Stomach (tissue), 4 donors: ENCODE measurements around the gene NVL.

ENCODE experiments used
- POLR2A ChIP-seq, 4 donors: fragments of 450-650 bp; IDR thresholded peaks; one replicate each; pipeline ENCODE4 v1.6.1; 2016; ENCODE audit warnings: antibody characterized with exemption in 4 of 4, control low read depth in 2 of 4, mild to moderate bottlenecking in 1 of 4, moderate library complexity in 1 of 4
- TF ChIP-seq, protein P1 (sequence below), 7 experiments: fragments of 450-650 bp in 4 of 7; fragments of 200-600 bp in 3 of 7; sonication (generic) in 3 of 7; IDR thresholded peaks; one replicate each; pipeline ENCODE4 v1.5.1; 2016 to 2019; ENCODE audit warnings: antibody characterized with exemption in 7 of 7, control low read depth in 2 of 7, mild to moderate bottlenecking in 1 of 7

DNA sequence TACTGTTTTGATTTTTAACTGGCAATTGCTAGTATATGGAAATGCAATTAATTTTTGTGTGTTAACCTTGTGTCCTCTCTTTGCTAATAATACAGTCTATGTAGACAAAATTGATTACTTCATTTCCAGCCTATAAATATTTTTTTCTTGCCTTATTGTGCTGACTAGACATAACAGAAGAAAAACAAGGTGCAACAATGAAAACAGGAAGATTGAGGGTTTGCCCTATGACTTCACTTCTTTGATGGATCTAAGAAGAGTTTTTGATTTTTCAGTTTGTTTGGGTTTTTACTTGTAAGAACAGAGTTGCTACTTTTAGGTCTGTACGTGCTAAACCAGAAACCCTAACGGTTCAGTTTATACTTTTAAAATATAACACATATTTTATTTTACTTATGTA is 18.2 kb upstream of the NVL start:
- no peak for TF ChIP-seq POLR2A (IDR thresholded peaks at IDR 0.05)
- TF ChIP-seq, protein P1, sequence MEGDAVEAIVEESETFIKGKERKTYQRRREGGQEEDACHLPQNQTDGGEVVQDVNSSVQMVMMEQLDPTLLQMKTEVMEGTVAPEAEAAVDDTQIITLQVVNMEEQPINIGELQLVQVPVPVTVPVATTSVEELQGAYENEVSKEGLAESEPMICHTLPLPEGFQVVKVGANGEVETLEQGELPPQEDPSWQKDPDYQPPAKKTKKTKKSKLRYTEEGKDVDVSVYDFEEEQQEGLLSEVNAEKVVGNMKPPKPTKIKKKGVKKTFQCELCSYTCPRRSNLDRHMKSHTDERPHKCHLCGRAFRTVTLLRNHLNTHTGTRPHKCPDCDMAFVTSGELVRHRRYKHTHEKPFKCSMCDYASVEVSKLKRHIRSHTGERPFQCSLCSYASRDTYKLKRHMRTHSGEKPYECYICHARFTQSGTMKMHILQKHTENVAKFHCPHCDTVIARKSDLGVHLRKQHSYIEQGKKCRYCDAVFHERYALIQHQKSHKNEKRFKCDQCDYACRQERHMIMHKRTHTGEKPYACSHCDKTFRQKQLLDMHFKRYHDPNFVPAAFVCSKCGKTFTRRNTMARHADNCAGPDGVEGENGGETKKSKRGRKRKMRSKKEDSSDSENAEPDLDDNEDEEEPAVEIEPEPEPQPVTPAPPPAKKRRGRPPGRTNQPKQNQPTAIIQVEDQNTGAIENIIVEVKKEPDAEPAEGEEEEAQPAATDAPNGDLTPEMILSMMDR (IDR thresholded peaks at IDR 0.05), result no peak
